MCF 10A (cell line): ENCODE results near the gene CCDC9B. TPM values are rescaled to one million over a fixed set of nuclear protein-coding genes. Genes with fewer than 3 reads are reported as not detected.

Experiments used
- BruUV-seq: library from RNA; stranded (reverse); fragments of 400-500 nt; replicated peaks from 2 replicates; lab custom pipeline; 2021; lab: Mats Ljungman, UMichigan
- CTCF ChIA-PET: fragments of 300-600 bp; sonication (Branson Sonifier 250); formaldehyde crosslinking; extraction: SDS; loops from one replicate; lab custom pipeline; 2021; ENCODE audit warnings: antibody characterized with exemption, inconsistent platforms; lab: Yijun Ruan, JAX
- POLR2A ChIA-PET: fragments of 300-600, 350-650 bp; sonication (Branson Sonifier 250); formaldehyde crosslinking; extraction: SDS; loops from one replicate; lab custom pipeline; 2020; ENCODE audit warnings: antibody characterized with exemption, inconsistent platforms; lab: Yijun Ruan, JAX
- DNase-seq: peaks from one replicate; pipeline ENCODE4 v3.0.0-alpha.2; 2018; ENCODE audit not compliant: unreplicated experiment
- H3K27ac Mint-ChIP-seq: one replicate; pipeline ENCODE4 v1.8.0; 2022; ENCODE audit warnings: mild to moderate bottlenecking, low read depth, mixed read lengths; ENCODE audit not compliant: unreplicated experiment
- H3K27me3 Mint-ChIP-seq: one replicate; pipeline ENCODE4 v1.8.0; 2022; ENCODE audit warnings: mixed read lengths; ENCODE audit not compliant: insufficient read depth, unreplicated experiment
- H3K36me3 Mint-ChIP-seq: one replicate; pipeline ENCODE4 v1.8.0; 2022; ENCODE audit warnings: mild to moderate bottlenecking, moderate library complexity, mixed read lengths; ENCODE audit not compliant: insufficient read depth, unreplicated experiment
- H3K4me1 Mint-ChIP-seq: one replicate; pipeline ENCODE4 v1.8.0; 2022; ENCODE audit warnings: mixed read lengths; ENCODE audit not compliant: insufficient read depth, unreplicated experiment
- H3K4me3 Mint-ChIP-seq: one replicate; pipeline ENCODE4 v1.8.0; 2022; ENCODE audit warnings: mild to moderate bottlenecking, moderate library complexity, mixed read lengths; ENCODE audit not compliant: unreplicated experiment
- H3K9me3 Mint-ChIP-seq: one replicate; pipeline ENCODE4 v1.8.0; 2022; ENCODE audit warnings: mixed read lengths; ENCODE audit not compliant: unreplicated experiment
- CTCF ChIP-seq: fragments of 200-600 bp; IDR thresholded peaks from one replicate; pipeline ENCODE4 v1.8.0; 2022; ENCODE audit warnings: antibody characterized with exemption, mild to moderate bottlenecking; ENCODE audit not compliant: unreplicated experiment
- intact Hi-C: fragments of 100-400 bp; cut with micrococcal nuclease; formaldehyde crosslinking; loops from 2 replicates; pipeline ENCODE4 v1.14.1; 2022
- total RNA-seq: library from RNA; stranded (reverse); gene quantifications from 2 replicates; pipeline ENCODE4 v1.2.3, GENCODE V29; 2022

Gene CCDC9B
- total RNA-seq, 1 experiment from 2014 or later = 36.0 TPM

GRCh38 chr15:40310993-40311392 is 29.7 kb downstream of the CCDC9B start:
- no peak for DNase-seq
- ChIA-PET POLR2A (interaction anchor here (0.7 to 1.2 kb wide), 3 partner anchors 9 to 70 kb away, joined by 3 read pairs; no protein-coding TSS in a partner anchor), CTCF (interaction anchor here (1.1 to 13.6 kb wide), 9 partner anchors 9 to 56 kb away, joined by 3 to 137 read pairs (median 13); partner anchors contain the start of gene CCDC9B)
- BruUV-seq = no TSS peak
- intact Hi-C loops = loop anchor here (1.0 kb wide), 1 partner anchor 32 kb away; no protein-coding TSS in a partner anchor
- H3K27ac Mint-ChIP-seq = no peak overlapping the region
- no peaks in the 10 kb centered on the region for H3K9me3 Mint-ChIP-seq
- H3K36me3 Mint-ChIP-seq = no peaks in the 10 kb centered on the region
- H3K27me3 Mint-ChIP-seq = no peaks in the 10 kb centered on the region
- no peak for TF ChIP-seq CTCF
- H3K4me3 Mint-ChIP-seq = no peak overlapping the region
- peaks cover 13% of the 10 kb centered on the region for H3K4me1 Mint-ChIP-seq

GRCh38 chr15:40310001-40310959 is 30.5 kb downstream of the CCDC9B start:
- no TSS peak for BruUV-seq
- ChIA-PET CTCF (interaction anchor here (0.6 to 13.6 kb wide), 13 partner anchors 9 to 539 kb away, joined by 3 to 137 read pairs (median 5); partner anchors contain the start of gene CCDC9B), POLR2A (interaction anchor here (0.7 to 1.2 kb wide), 5 partner anchors 8 to 69 kb away, joined by 3 read pairs; no protein-coding TSS in a partner anchor)
- Mint-ChIP-seq H3K27ac (no peak overlapping the region), H3K27me3 (no peaks in the 10 kb centered on the region), H3K36me3 (no peaks in the 10 kb centered on the region), H3K4me1 (peaks cover 13% of the 10 kb centered on the region), H3K9me3 (no peaks in the 10 kb centered on the region), H3K4me3 (no peak overlapping the region)
- intact Hi-C loops = loop anchor here (1.0 kb wide), 1 partner anchor 31 kb away; no protein-coding TSS in a partner anchor
- DNase-seq = peak; percentile 55
- TF ChIP-seq CTCF = peak; percentile 61

GRCh38 chr15:40309344-40309862 is 31.3 kb downstream of the CCDC9B start:
- CTCF ChIA-PET = interaction anchor here (0.6 to 13.6 kb wide), 10 partner anchors 9 to 540 kb away, joined by 3 to 137 read pairs (median 9); partner anchors contain the start of gene CCDC9B
- no peak for DNase-seq
- intact Hi-C loops = no loop called here
- peaks cover 13% of the 10 kb centered on the region for H3K4me1 Mint-ChIP-seq
- no TSS peak for BruUV-seq
- H3K27me3 Mint-ChIP-seq = peaks cover 5% of the 10 kb centered on the region
- TF ChIP-seq CTCF = no peak
- H3K27ac Mint-ChIP-seq = no peak overlapping the region
- H3K36me3 Mint-ChIP-seq = no peaks in the 10 kb centered on the region
- H3K4me3 Mint-ChIP-seq = no peak overlapping the region
- POLR2A ChIA-PET = interaction anchor here (0.7 kb wide), 1 partner anchor 19 kb away, joined by 3 read pairs; no protein-coding TSS in a partner anchor
- H3K9me3 Mint-ChIP-seq = no peaks in the 10 kb centered on the region
